ENCODE measurements around the gene PDE11A. TPM values are rescaled to one million over a fixed set of nuclear protein-coding genes. Genes with fewer than 3 reads are reported as not detected.
"Not testable (repeated sequence)": the region's sequence is repeated elsewhere in the genome, so short reads cannot be mapped to it uniquely, and the experiment has no call there.

Gene PDE11A
- total RNA-seq, 2 donors from 2014 or later: 1.8 to 1.9 TPM

DNA sequence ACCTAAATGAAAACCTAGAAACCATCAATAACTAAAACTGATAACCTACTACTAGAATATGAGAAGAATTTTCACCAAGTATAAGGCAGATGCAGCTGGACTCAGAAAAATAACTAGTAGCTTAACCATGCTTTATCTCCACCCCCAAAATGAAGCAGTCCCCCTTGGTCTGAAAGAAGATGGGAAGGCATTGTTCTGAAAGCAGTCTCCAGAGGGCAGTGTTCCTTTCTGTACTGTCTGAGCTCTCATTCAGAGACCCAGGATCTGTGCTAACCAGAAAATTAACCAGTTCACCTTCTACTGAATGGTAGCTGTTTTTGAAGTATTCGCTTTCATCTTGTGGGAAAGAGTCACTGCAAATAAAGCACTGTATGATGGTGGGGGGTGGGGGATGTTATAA is 273.0 kb downstream of the PDE11A start:
- intact Hi-C loops (cut with DNase I, micrococcal nuclease): no loop called here
- DNase-seq: no peak
- ATAC-seq: no peak

DNA sequence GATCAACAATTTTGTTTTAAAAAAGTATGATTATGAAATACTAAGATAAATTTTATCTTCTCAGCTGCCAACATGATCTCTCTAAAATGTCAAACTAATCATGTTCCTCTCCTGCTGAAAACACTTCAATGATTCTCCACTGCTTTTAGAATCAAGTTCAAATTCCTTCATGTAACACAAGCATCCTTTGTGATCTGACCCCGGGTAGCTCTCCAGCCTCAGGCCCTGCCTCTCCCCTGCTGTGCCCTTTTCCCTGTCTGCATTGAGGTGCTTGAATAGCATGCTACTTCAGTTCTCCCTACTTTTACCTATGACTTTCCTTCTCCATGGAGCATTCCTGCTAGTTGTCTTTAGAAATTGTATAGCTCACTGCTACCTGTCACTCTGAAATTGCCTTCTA is 274.8 kb downstream of the PDE11A start:
- intact Hi-C loops (cut with DNase I, micrococcal nuclease): no loop called here
- no peak for DNase-seq
- no peak for ATAC-seq

DNA sequence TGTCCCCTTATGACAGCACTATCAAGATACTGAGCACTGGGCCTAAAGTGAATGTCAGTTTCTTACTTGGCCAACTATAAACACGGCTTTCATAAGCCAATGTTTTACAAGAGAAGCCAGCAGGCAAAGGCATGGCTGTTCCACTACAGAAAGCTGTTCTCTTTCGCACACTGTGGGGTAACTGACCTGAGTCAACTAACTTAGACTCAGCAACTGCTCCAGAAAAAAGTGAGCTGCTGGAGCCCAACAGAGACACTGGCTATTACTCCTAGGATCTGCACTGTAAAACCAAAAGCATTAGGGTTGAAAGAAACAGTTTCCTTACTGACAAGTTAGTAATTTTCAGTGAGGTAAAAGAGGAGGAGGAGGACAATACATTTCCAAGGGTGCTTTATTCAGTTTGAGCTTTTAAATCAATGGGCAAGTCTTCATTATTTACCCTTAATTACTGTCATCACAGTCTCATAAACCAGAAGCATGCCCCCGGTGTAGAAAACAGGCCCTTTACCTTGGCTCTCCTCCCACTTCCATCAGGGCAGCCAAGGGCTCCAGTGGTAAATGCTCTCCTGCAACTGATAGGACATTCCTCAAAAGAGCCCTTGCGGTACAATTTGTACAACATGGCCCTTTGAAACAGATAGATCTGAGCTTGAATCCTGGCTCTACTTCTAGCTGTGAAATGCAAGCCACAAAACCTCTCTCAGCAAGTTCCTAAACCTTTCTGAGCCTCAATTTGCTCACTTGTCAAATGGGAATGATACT is 275.7 kb downstream of the PDE11A start:
- ATAC-seq: no peak

DNA sequence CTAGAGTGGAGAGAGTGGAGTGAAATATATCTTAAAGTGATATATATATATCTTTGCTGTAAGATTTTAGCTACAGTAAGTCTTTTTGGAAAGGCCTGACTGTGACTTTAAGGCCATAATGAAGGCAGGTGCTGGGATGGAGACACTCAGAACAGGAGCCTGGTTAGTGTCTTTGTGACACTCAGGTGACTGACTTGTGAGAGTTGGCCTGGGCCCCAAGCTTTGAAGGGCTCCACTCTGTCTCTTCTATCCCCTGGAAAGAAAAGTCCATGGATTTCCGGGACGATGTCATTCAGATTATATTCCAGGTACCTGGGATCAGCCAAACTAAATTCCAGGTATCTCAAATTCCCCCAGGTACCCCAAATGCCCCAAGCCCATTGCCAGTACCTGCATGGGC is 276.6 kb downstream of the PDE11A start:
- ATAC-seq (no peak), DNase-seq (no peak)
- intact Hi-C loops (cut with DNase I, micrococcal nuclease): no loop called here

More for the DNA sequence above, 275.7 kb downstream of the PDE11A start:
- intact Hi-C loops (cut with DNase I, micrococcal nuclease): no loop called here
- DNase-seq: no peak

DNA sequence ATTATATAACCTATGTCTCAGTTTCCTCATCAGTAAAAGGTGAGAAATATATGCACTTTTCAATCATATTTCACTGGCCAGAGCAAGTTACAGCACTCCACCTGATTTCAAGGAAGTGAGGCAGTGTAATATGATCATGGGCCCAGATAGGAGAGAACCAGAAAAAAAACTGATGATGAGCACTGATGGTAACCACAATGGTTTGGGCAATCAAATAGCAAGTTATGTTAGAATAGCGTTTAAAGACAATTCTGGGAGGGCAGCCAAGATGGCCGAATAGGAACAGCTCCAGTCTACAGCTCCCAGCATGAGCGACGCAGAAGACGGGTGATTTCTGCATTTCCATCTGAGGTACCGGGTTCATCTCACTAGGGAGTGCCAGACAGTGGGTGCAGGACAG is 287.4 kb downstream of the PDE11A start:
- ATAC-seq; intact Hi-C loops (cut with DNase I, micrococcal nuclease); DNase-seq: not testable (repeated sequence)

DNA sequence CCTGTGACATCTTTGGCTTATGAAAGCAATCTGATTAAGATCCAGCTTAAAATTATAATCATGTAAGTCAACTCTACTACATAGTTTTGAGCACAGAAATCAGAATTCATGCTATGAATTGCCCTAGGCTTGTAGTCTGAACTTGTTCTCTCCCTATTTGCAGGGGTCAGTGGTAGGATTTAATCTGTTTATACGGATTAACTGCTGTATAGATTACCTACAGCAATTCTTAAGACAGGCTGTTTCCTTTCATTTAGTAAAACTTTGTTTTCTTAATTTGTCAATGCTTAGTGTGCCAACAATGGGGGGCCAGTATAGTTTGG is 287.9 kb downstream of the PDE11A start:
- no peak for DNase-seq
- ATAC-seq: no peak
- intact Hi-C loops (cut with DNase I, micrococcal nuclease): no loop called here

DNA sequence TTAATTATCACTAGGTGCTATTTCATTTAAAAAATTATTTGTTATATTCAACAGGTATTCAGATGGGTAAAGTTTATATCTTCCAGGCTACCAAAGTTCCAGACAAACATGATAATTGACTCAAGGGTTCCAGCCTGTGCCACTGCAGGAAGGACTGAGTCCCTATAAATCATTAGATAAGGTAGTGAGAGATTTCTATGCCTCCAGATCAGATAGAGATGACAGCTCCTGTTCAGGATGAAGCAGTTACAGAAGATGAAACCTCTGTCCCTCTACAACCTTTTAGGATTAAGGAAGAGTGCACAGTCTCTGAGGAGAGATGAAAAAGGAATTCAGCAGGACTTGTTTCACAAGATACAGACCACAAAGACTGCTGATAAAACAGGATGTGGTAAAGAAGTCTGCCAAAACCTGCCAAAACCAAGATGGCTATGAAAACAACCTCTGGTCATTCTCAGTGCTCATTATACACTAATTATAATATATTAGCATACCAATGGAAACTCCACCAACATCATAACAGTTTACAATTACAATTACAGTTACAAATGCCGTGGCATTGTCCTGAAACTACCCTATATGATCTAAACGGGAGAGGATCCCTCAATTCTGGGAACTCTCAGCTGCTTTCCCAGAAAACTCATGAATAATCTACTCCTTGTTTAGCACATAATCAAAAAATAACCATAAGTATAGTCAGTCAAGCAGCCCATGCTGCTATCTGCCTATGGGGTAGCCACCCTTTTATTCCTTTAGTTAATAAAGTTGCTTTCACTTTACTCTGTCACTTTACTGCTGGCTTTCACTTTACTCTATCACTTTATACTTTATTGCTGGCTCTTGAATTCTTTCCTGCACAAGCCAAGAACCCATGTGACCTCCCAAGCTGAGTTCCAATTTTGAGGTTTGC is 288.5 kb downstream of the PDE11A start:
- intact Hi-C loops (cut with DNase I, micrococcal nuclease): no loop called here
- peak; percentile 71 for ATAC-seq
- DNase-seq: no peak

DNA sequence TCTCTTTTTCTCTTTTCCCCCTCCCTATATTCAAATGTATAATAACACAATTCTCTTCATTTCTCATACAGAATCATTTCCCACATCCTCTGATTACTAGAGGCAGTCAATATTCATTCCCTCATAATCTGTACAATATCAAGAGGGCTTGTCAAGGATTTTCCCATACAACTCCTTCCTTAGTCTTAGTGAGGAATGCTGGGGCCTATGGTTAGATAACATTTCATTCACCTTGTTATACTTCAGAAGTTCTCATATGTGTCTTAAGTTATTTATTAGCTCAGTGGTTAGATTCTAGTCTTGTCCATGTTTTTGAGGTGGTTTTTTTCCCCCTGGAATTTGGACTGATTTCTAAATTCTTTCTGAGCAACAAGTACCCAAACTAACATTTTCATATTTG is 289.5 kb downstream of the PDE11A start:
- ATAC-seq (no peak), DNase-seq (no peak)
- intact Hi-C loops (cut with DNase I, micrococcal nuclease): no loop called here

DNA sequence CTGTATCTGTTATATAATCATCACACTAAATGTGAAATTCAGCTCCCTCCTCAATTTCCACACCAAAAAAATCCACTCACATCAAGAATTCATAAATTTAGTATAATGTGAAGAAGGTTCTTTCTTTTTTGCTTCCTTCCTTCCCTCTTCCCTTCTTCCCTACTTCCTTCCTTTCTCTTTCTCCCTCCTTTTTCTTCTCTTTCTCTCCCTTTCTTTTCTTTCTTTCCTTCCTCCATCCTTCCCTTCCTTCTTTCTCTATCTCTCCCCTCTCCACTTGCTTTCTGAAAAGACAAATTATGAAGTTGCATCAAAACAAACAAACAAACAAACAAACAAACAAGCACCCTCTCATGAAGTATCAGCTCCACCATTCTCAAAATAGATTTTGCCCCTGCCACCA is 290.0 kb downstream of the PDE11A start:
- intact Hi-C loops (cut with DNase I, micrococcal nuclease): no loop called here
- ATAC-seq (no peak), DNase-seq (no peak)

DNA sequence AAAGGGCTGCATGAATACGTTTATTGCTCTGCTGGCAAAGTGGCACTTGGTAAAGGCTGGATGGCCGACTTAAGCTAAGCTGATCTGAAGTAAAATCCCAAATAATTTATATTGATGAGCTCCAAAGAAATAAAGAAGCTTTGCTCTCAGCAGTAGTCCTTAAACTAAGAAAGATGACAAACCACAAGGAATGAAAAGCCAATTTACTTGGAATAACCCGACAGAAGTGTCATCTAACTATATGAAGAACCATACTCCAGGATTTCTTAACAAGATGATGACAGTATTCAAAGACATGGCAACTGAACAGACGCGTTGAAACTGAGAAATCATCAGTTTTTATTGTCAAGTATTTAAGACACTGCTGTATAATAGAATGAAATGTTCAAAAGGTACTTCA is 294.1 kb downstream of the PDE11A start:
- no peak for ATAC-seq
- DNase-seq: no peak
- intact Hi-C loops (cut with DNase I, micrococcal nuclease): no loop called here

DNA sequence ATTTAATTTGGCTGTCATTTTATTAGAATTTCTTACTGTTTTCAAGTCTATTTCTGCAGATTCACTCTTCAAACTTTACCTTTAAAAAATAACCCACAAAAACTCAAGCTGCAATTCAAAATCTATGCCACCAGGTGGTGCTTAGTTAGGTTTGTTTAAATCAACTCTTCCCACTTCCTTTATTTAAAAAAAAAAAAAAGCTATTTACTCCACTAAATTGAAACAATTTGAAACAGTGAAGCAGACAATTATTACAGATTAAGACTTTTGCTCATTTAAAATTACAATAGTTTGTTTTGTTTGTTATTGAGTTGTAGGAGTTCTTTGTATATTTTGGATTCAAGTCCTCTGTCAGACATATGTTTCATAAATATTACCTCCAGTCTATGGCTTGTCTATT is 300.0 kb downstream of the PDE11A start:
- no peak for ATAC-seq
- intact Hi-C loops (cut with DNase I, micrococcal nuclease): no loop called here
- no peak for DNase-seq

DNA sequence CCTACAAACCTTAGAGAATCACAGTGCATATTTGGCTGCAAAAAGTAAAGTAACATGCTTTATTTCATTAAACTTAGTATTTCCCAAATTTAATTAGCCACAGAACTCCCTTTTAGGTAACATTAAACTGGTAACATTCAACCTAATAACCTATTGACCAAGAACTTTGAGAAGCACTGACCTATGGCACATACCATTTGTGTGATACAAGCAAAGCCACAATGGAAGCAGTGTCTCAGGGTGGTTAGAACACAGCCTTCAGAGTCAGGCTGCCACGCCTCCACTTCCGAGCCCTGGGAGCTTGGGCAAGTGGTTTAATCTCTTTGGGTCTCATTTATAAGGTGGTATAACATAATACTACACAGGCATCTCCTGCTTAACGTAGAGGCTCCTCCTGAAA is 301.4 kb downstream of the PDE11A start:
- intact Hi-C loops (cut with DNase I, micrococcal nuclease): no loop called here
- DNase-seq (no peak), ATAC-seq (no peak)

DNA sequence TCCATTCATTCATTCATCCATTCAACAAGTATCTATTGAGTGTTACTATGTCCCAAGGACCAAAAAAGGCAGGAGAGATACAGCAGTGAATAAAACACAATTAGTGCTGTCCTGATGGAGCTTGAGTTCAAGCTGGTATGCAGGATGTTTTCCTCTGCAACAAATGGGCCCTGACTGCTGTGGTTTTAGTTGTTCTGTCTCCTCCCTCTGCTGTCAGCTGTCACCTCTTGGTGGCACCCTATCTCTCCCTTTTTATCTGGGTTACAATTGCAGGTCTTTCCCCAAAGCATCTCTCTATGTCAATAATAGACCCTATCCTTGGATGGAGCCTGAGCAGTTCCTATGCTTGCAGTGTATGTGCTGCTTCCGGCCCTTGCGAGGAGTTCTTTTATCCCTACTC is 304.8 kb downstream of the PDE11A start:
- ATAC-seq: no peak
- DNase-seq: no peak
- intact Hi-C loops (cut with DNase I, micrococcal nuclease): no loop called here

DNA sequence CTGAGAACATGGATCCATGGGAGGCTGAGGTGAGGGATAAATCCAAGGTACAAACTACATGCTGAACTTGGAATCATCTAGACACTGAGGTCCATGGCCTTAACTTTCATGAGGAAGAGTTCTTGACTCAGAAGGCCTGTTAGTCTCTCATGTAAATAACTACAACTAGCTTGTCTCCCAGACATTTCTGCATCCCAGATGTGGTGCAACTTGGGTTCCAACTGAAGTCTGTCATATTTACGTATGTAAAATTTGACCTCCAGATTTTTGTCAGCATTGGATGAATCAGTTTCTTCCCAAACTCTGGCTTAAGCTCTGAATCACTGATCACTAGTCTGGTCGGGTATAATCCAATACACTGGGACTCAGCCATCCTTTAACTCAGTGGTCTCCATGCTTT is 306.9 kb downstream of the PDE11A start:
- intact Hi-C loops (cut with DNase I, micrococcal nuclease): no loop called here
- ATAC-seq (no peak), DNase-seq (no peak)

DNA sequence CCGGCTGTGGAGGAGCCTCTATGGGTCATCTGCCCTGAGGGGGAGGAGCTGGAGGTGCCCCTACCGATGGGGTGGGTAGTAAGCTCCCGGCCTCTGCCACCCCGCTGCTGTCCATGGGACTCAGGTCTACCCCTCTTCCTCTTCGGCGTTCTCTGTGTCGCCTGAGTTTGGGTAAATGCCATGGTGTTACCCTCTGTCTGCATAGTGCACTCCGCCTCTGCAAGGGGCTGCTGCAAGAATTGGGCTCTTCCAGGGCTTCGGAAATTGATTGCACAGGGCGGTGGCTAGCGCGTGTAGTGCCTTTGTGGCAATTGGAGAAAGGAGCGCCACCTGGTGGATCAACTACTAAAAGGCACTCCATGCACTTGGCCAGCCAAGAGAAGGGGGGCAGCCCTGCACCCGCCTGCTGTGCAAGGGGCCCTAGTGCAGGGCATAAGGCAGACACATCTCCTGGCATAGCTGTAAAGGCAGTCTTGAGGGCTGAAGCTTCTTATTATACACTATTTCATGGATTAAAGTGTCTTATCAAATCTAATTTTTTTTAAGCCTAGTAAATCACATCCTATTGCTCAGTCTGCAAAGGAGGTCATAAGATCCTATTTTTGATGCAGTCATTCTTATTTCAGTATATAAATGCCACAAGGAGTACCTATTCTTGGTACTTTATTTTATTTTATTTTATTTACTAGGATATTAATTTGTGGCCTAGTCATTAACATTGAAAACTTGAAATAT is 308.9 kb downstream of the PDE11A start:
- intact Hi-C loops (cut with DNase I, micrococcal nuclease): no loop called here
- ATAC-seq (peak; percentile 94), DNase-seq (peak; percentile 61 to 81)

DNA sequence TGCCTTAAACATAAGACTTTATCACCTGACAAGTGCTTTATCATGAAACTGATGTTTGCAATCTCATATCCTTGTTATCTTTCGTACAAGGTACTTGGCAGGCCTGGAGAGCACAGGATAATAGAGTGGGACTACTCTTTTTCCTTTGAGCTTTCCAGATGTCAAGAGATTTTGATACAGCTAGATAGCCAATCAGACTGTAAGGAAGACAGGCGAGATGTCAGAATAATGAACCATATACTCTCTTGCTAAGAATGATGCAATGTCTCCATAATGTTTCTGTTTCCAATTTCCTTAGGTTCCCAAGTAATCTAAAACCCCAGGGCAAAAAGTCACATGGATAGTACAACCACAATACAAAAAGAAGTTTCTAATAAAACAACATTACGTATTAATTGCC is 313.1 kb downstream of the PDE11A start:
- ATAC-seq: no peak
- intact Hi-C loops (cut with DNase I, micrococcal nuclease): no loop called here
- no peak for DNase-seq

DNA sequence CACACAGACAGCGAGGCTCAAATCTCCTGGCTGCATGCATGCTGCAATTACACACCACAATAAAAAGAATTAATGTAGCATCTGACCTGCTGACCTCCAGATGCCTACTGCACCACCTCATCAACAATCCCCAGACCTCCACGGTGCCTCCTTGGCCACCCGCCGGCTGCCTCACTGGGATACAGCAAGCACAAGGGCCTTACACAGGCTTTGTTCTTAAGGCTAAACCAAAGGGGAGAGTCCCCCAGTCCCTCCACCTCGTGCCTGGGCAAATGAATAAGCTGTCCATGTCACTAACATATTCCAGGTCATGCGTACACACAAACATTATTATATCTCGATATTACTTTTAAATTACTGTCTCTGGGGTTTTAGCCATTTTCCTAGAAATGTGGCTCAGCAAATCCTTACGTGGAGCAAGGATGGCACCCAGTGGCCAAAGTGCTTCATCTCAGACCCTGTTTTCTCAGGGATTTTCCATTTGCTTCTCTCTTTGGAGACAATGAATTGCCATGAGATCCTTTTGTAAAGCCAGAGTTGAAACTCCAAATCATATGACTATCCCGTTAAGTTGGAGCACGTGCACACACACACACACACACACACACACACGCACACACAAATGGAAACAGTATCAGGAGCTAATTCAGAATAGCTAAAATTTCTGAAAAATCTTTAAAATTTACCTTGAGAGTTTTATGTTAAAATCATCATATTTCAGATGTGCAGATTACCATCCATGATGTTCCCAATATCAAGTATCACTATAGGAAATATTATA is 313.8 kb downstream of the PDE11A start:
- DNase-seq (peak in 1 of 2 donors; percentile 15), ATAC-seq (no peak)
- intact Hi-C loops (cut with DNase I, micrococcal nuclease): no loop called here

DNA sequence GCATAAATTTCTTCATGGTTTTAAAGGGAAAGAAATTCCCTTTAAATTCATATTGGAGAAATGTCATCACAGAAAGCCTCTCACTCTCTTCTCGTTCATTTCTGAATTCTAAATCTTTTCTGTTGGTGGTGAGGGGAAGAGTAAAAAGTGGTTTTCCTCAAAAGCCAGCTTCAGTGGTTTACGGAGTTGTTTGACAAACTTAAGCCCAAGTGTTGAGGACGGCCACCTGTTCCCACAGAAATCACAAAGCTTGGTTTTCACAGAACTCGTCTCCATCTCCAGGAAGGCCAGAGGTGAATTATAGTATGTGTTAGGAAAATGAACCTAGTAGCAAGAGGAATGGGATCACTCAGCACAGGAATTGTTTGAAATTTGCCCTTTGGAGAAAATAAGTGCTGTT is 316.2 kb downstream of the PDE11A start:
- ATAC-seq (no peak), DNase-seq (no peak)
- intact Hi-C loops (cut with DNase I, micrococcal nuclease): no loop called here

DNA sequence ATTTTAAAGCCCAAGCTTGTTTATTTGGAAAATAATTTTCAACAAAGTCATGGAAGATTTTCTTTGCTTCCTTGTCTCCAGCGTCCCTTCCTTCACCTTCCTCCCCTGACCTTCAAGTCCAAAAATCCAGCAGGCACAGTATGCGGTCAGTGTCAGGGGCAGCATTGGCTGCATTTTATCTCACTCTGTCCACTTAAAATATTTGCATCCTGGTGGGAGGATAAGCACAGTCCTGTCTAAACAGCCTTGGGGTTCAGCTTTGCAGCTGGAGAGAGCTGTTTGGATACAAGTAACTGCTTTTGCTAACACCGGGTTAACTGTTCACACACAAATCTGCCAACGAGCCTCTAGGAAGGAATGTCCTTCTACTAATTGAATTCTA is 318.1 kb downstream of the PDE11A start:
- DNase-seq: no peak
- ATAC-seq: no peak
- intact Hi-C loops (cut with DNase I, micrococcal nuclease): no loop called here
